ENCODE results near the gene BRIP1.

Gene BRIP1

DNA sequence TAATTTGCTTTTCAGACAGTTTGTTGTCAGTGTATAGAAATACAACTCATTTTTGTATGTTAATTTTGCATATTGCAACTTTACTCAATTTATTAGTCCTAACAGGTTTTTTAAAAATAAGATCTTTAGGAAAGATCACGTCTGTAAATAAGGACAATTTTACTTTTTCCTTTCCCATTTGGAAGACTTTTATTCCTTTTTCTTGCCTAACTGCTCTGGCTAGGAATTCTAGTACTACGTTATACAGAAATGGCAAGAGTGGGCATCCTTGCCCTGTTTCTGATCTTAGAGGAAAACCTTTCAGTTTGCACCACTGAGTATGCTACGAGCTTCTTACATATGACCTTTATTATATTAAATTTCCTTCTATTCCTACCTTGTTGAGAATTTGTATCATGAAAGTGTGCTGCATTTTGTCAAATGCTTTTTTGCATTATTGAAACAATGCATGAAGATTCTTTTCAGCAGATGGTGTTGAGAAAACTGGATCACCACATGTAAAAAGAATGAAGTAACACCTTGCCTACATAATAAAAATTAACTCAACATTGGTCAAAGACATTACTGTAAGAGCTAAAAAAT lies 113.4 kb downstream of the BRIP1 start:
- TF ChIP-seq GATA2 (IDR thresholded peaks at IDR 0.05; ENCODE audit: low read depth, low read length): no peak
- TF ChIP-seq GATA3 (IDR thresholded peaks at IDR 0.05; ENCODE audit: low read depth, low read length): no peak

DNA sequence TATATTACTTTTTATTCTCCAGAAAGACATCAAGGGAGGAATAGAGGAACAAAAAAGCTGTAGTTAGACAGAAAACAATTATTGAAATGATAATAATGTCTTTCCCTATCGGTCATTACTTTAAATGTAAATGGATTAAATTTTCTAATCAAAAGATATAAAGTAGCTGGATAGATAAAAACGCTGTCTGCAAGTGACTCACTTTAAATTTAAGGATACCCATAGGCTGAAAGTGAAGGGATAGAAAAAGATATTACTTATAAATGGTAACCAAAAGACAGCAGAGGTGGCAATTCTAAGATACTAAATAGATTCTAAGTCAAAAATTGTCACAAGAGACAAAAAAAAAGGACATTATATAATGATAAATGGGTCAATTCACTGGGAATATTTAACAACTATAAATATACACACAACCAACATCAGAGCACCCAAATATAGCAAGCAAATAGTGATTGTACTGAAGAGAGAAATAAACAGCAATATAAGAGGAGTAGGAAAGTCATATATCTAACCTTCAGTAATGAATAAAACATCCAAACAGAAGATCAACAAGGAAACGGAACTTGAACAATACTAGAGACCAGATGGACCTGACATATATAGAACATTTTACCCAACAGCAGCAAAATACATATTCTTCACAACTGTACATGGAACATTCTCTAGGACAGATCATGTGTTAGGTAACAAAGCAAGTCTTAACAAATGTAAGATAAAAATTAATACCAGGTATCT lies 116.9 kb downstream of the BRIP1 start:
- TF ChIP-seq GATA2 (IDR thresholded peaks at IDR 0.05; ENCODE audit: low read depth, low read length): no peak
- no peak for TF ChIP-seq GATA3 (IDR thresholded peaks at IDR 0.05; ENCODE audit: low read depth, low read length)

DNA sequence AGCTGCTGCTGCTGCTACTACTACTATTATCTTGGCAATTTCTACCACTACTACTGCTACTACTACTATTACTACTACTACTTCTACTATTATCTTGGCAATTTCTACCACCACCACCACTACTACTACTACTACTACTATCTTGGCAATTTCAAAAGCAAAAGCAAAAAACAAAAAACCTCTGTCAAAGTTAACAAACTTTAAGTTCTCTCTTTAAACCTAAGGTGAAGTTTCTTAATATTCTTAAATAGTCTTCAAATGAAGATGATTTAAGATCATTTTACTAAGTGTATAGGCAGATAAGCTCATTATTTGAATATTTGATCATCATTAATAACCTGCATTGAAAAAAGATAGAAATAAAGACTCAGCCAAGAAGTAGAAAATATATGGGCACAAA lies 118.5 kb downstream of the BRIP1 start:
- TF ChIP-seq GATA3 (IDR thresholded peaks at IDR 0.05; ENCODE audit: low read depth, low read length) (no peak), GATA2 (IDR thresholded peaks at IDR 0.05; ENCODE audit: low read depth, low read length) (no peak)

DNA sequence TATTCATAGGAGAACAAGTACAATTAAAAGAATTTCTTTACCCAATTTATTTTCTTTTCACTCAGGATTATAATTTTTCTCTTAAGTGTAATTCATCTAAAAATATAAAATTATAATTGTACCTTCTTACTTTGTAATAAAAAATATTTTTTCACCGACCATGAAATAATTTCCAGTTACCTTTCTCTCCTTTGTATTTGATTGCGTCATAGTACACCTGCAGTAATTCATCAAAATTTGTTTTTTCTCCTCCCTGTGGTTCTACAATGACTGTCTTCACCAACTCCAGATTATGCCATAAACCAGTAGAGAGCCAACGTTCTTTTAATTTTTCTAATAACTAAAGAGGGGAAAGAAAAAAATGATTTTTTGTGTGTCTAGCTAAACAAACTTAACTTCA lies 119.1 kb downstream of the BRIP1 start:
- TF ChIP-seq GATA3 (IDR thresholded peaks at IDR 0.05; ENCODE audit: low read depth, low read length) (no peak), GATA2 (IDR thresholded peaks at IDR 0.05; ENCODE audit: low read depth, low read length) (no peak)

DNA sequence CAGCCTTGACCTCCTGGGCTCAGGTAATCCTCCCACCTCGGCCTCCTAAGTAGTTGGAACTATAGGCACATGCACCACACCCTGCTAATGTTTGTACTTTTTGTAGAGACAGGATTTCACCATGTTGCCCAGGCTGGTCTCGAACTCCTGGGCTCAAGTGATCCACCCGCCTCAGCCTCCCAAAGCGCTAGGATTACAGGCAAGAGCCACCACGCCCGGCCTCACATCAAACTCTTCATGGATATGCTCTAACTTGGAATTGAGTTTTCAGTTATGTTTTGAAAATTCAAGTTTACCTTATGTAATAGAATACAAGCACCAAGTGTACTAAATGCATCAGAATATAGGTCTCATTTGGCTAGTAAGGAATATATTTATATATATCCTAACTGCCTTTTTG lies 119.6 kb downstream of the BRIP1 start:
- TF ChIP-seq GATA3 (IDR thresholded peaks at IDR 0.05; ENCODE audit: low read depth, low read length): no peak
- TF ChIP-seq GATA2 (IDR thresholded peaks at IDR 0.05; ENCODE audit: low read depth, low read length): no peak

DNA sequence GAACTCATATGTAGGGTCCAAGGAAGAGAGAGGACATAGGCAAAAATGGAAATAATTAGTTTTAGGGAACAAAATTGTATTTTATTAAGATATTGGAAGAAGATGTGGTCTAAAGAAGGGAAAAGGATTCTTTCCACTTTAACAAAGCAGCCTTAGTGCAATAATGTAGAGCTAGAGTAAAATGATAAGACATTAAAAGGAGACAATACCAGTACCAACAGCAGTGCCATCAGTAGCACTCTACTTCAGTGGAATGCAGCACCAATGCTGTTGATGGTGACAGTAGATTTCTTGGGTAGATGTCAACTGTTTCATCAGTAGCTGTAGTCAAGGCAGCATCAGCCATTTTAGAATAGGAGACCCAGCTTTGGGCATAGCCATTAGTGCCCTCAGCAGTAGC lies 124.3 kb downstream of the BRIP1 start:
- TF ChIP-seq GATA3 (IDR thresholded peaks at IDR 0.05; ENCODE audit: low read depth, low read length) (no peak), GATA2 (IDR thresholded peaks at IDR 0.05; ENCODE audit: low read depth, low read length) (no peak)

DNA sequence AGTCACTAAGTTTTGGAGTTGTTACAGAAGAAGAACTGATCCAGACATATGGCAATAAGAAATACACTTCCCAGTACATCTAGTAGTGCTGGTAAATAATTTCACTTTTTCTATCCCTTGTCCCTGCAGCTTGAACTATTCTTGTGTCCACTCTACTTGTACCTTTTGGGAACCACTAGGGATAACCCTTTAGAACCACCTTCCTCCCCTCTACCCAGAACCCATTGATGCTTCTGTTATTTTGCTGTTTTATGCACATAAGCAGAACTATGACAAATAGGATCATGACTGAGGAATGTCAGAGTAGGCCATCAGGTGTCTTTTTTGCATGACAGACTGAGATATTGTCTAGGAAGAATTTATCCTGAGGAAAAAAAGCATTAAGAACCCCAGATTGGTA lies 125.1 kb downstream of the BRIP1 start:
- TF ChIP-seq GATA3 (IDR thresholded peaks at IDR 0.05; ENCODE audit: low read depth, low read length) (no peak), GATA2 (IDR thresholded peaks at IDR 0.05; ENCODE audit: low read depth, low read length) (no peak)

DNA sequence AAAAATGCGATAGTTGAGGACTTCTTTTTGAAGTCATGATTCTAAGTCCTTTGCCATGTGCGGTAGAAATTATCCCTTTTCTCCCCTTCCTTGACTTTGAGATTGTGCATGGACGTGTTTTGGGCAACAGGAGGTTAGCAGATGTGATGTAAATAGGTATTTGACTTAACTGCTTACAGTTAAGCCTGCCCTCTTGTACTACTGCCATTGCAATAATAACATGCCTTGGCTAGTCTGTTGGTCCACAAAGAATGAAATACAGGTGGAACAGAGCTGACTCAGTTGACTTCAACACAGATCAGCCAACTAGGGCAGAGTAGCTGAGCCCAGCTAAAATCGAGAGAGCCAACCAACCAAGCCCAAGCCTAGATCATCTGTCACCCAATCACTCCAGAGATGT lies 125.5 kb downstream of the BRIP1 start:
- TF ChIP-seq GATA3 (IDR thresholded peaks at IDR 0.05; ENCODE audit: low read depth, low read length) (no peak), GATA2 (IDR thresholded peaks at IDR 0.05; ENCODE audit: low read depth, low read length) (no peak)

DNA sequence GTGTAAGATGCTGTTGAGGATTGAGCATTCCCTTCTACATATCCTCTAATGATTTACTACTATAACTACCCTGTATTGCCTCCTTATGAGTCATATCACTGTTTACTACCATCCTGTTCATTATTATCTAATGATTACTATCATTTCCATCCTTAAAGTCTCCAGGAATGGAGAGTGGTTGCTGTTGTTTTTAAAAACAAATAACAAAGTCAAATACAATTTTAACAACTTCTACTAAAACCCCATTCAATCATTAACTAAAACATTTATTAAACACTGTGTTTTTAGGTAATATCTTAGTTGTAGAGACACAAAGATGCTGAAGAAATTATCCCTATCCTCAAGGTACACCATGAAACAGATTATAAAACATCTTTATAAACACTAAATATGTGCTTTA lies 126.9 kb downstream of the BRIP1 start:
- no peak for TF ChIP-seq GATA3 (IDR thresholded peaks at IDR 0.05; ENCODE audit: low read depth, low read length)

DNA sequence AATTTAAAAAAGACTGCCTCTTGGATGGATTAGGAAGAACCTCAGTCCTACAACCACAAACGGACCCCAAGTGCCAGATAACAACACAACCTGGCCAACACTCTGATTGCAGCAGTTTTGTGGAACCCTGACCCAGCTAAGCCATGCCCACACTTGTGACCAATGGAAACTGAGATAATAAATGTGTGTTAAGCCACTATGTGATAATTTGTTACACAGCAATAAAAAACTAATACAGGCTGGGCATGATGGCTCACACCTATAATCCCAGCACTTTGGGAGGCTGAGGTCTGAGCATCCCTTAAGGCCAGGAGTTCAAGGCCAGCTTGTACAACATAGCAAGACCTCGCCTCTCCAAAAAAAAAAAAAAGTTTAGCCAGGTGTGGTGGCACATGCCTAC lies 127.5 kb downstream of the BRIP1 start:
- TF ChIP-seq GATA3 (IDR thresholded peaks at IDR 0.05; ENCODE audit: low read depth, low read length) (no peak), GATA2 (IDR thresholded peaks at IDR 0.05; ENCODE audit: low read depth, low read length) (no peak)

DNA sequence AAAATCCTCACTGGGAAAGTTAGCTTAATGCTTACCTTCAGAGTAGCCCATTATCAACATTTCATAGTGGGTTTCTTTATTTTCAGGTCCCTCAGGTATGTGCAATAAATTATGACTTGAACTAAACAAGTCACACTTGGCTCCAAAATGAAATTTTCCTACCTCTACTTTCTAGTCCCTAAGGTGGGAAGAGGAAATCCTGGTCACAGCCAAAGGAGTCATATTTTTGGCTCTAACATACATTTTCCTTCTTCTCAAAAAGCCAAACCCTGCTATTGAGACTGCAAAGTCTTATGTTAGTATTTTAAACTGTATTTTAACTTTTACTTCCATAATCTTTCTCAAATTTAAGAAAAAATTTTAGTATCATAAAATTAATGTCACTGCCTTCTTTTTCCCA lies 128.9 kb downstream of the BRIP1 start:
- no peak for TF ChIP-seq GATA3 (IDR thresholded peaks at IDR 0.05; ENCODE audit: low read depth, low read length)
- no peak for TF ChIP-seq GATA2 (IDR thresholded peaks at IDR 0.05; ENCODE audit: low read depth, low read length)

DNA sequence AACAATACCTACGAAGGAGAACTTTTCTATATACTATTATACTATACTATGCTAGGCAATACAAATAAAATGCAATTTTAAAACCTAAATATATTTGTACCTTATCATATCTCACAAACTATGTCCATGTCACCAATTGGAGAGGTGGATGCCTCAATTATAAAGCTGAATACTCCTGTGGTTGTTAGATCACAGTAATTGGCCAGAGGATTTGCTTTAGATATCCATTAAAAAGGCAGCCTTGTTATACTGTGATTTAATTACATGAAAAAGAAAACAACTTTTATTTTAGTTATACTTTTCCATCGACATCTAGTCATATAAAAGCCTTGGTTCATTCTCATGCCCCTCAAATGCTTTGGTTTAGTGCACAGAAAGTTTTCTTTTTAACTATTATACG lies 129.3 kb downstream of the BRIP1 start:
- TF ChIP-seq GATA2 (IDR thresholded peaks at IDR 0.05; ENCODE audit: low read depth, low read length): no peak

DNA sequence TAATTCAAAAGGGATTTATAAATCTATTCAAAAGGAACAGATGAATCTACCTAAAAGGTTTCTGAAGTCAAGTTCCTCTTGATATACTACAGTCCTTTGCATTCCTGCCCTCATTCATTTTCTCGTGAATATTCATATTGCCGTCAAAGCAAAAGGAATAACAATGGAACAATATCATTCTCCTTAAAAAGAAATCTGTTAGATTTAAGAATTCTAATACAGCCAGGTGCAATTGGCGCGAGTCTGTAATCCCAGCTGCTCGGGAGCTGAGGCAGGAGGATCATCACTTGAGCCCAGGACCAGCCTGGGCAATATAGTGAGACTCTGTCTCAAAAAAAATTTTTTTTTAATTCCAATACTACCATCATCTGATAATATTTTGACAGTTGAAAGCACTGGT lies 130.3 kb downstream of the BRIP1 start:
- TF ChIP-seq GATA3 (IDR thresholded peaks at IDR 0.05; ENCODE audit: low read depth, low read length): no peak
- TF ChIP-seq GATA2 (IDR thresholded peaks at IDR 0.05; ENCODE audit: low read depth, low read length): no peak

DNA sequence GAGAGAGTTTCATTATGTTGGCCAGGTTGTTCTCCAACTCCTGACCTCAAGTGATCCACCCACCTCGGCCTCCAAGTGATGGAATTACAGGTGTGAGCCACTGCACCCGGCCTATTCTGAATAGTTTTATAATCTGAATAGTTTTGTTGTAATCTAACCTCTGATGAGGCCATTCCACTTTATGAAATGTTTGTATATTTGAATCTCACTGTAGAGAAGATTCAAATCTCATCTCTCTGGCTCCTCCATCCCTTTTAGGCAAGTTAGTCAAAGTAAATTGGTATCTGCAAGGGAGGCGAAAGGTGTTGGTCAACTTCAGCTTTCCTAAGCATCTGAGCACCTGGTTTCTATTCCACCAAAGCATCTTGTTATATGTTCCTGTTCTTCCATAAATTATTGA lies 131.2 kb downstream of the BRIP1 start:
- TF ChIP-seq GATA2 (IDR thresholded peaks at IDR 0.05; ENCODE audit: low read depth, low read length) (no peak), GATA3 (IDR thresholded peaks at IDR 0.05; ENCODE audit: low read depth, low read length) (no peak)

DNA sequence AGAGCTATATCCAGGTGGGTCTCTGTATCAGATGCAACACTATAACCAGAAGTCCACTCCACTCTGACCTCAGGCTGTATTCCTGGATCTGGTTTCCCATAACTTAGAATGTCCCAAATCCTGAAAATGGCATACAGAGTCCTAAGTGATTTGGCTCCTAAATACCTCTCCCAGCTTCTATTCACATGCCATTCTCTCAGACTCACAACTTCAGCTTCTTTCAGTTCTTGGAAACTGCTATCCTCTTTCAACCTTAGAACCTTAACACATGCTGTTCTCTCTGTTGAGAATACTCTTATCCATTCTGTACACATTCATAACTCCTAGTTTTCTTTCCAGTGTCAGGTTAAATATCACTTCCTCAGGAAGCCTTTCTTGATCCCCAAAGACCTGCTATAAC lies 132.0 kb downstream of the BRIP1 start:
- TF ChIP-seq GATA2 (IDR thresholded peaks at IDR 0.05; ENCODE audit: low read depth, low read length): no peak
- TF ChIP-seq GATA3 (IDR thresholded peaks at IDR 0.05; ENCODE audit: low read depth, low read length): no peak
